ENCODE data around the gene ZBED4. TPM values are rescaled to one million over a fixed set of nuclear protein-coding genes. Genes with fewer than 3 reads are reported as not detected.
"Not testable (repeated sequence)": the region's sequence is repeated elsewhere in the genome, so short reads cannot be mapped to it uniquely, and the experiment has no call there.

Gene ZBED4
- total RNA-seq, 2 donors from 2014 or later, result 9.6 to 17.1 TPM

DNA sequence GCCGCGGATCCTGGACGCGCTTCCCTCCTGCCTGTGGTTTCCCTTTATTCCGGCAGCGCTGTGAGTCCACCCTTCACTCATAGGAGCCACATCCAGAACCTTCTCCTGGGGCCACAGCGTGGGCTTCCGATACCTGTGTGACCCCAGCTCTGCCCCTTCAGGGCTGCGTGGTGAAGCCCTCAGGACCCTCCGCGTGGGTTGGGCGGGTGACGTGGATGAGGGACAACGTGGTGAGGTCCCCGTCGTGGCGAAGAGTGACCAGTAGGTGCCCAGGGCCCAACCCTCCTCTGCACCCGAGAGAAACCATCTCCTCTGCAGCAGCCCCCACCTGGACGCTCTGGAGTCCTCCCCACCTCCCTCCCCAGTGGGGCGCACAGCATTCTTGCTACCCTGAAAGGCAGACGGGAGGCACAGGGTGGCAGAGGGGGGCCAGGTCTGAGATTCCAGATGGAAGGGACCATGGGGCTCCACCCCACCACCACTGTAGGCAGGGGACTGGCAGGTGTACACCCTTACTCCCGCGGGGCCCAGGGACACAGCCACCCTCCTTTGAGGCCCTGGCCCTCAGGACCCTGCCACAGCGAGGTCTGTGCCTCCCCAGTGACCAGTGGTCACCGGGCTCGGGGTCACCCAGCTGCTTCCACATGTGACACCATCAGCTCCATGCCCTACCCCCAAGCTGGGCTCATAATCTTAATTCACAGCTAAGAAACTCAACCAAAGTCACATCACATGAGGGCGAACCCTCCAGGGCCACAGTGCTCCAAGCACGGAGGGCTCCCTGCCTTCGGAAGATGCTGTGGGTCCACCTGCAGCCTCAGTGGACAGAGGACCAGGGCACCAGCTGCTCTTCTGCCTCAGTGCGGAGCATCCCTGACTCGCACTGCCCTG, 3.4 kb upstream of the ZBED4 start:
- intact Hi-C loops (cut with DNase I), result loop anchor here (10.0 kb wide), 1 partner anchor 65 kb away; the partner anchor contains the start of genes ALG12 and CRELD2
- no peak for ATAC-seq

DNA sequence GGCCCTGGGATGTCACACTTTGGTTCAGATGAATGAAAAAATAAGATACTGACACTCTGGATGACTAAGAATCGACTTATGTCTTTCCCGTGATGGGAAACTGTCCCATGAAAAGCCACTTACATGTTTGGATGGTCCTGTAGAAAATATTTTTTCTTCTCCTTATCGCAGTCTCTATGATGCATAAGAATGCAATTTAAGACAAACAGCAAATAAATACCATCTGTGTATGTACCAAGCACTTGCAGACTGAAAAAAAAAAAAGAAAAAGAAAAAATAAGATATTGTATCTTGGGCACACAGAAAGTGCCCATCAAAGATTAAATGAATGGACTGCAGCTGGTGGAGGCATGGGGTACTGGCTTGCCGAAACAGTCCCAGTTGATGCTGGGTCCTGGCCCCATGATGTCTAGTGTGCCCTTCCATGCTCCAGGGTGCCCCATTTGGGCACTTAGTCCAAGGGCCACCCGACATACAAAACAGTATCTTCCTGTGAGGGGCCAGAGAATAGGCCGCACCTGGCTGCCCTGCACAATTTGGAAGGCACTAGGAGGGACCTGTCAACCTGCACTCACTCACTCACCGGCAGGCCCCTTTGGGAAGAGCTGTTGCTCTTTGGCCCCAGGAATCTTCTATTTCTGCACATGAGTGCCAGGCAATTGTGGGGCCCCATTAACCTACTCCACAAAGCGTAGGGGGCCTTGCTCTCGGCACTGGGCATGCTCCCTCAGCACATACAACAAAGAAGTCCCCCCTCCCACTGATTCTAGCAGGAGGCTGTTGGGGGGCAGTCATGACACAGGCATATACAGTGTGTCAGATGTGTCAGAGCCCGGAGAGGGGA, 2.5 kb upstream of the ZBED4 start:
- H3K36me3 ChIP-seq (replicated peaks in 1 of 2; ENCODE audit: insufficient read depth in 1 of 2, low read depth in 2 of 2), result no peaks in the 10 kb centered on the region
- TF ChIP-seq, protein P1, sequence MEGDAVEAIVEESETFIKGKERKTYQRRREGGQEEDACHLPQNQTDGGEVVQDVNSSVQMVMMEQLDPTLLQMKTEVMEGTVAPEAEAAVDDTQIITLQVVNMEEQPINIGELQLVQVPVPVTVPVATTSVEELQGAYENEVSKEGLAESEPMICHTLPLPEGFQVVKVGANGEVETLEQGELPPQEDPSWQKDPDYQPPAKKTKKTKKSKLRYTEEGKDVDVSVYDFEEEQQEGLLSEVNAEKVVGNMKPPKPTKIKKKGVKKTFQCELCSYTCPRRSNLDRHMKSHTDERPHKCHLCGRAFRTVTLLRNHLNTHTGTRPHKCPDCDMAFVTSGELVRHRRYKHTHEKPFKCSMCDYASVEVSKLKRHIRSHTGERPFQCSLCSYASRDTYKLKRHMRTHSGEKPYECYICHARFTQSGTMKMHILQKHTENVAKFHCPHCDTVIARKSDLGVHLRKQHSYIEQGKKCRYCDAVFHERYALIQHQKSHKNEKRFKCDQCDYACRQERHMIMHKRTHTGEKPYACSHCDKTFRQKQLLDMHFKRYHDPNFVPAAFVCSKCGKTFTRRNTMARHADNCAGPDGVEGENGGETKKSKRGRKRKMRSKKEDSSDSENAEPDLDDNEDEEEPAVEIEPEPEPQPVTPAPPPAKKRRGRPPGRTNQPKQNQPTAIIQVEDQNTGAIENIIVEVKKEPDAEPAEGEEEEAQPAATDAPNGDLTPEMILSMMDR (IDR thresholded peaks at IDR 0.05), result no peak
- TF ChIP-seq POLR2A (IDR thresholded peaks at IDR 0.05), result no peak
- peaks cover 48% of the 10 kb centered on the region for H3K4me1 ChIP-seq
- 79 to 87% methylated on average over 6 to 10 of the region's 10 CpGs for WGBS, 2 donors
- no peak overlapping the region for H3K4me3 ChIP-seq
- no peak for ATAC-seq
- DNase-seq, result no peak
- H3K9me3 ChIP-seq, result no peaks in the 10 kb centered on the region
- peaks cover 0 to 18% of the 10 kb centered on the region in 2 donors for H3K27me3 ChIP-seq
- H3K27ac ChIP-seq, result no peak overlapping the region
- intact Hi-C loops (cut with DNase I), result loop anchor here (10.0 kb wide), 1 partner anchor 64 kb away; the partner anchor contains the start of genes ALG12 and CRELD2

More for the DNA sequence above, 3.4 kb upstream of the ZBED4 start:
- Histone ChIP-seq H3K36me3 (replicated peaks in 1 of 2; ENCODE audit: insufficient read depth in 1 of 2, low read depth in 2 of 2) (no peaks in the 10 kb centered on the region), H3K27me3 (peaks cover 0 to 18% of the 10 kb centered on the region in 2 donors), H3K27ac (no peak overlapping the region), H3K9me3 (no peaks in the 10 kb centered on the region), H3K4me3 (no peak overlapping the region), H3K4me1 (peaks cover 39% of the 10 kb centered on the region)
- TF ChIP-seq, protein P1 (IDR thresholded peaks at IDR 0.05), result no peak
- TF ChIP-seq POLR2A (IDR thresholded peaks at IDR 0.05), result no peak
- WGBS, 2 donors, result 41 to 61% methylated on average over 4 to 29 of the region's 31 CpGs
- DNase-seq, result no peak

DNA sequence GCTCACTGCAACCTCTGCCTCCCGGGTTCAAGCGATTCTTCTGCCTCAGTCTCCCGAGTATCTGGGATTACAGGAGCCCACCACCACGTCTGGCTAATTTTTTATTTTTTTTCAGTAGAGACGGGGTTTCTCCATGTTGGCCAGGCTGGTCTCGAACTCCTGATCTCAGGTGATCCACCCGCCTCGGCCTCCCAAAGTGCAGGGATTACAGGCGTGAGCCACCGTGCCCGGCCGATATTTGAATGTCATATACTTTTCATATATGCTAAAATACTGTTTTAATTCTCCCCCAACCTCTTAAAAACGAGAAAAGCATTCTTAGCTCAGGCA, 1.1 kb upstream of the ZBED4 start:
- not testable (repeated sequence) for ATAC-seq; DNase-seq; H3K4me3 ChIP-seq; H3K9me3 ChIP-seq; H3K36me3 ChIP-seq (replicated peaks in 1 of 2; ENCODE audit: insufficient read depth in 1 of 2, low read depth in 2 of 2)
- peaks cover 0 to 18% of the 10 kb centered on the region in 2 donors for H3K27me3 ChIP-seq
- intact Hi-C loops (cut with DNase I), result loop anchor here (10.0 kb wide), 1 partner anchor 62 kb away; the partner anchor contains the start of genes ALG12 and CRELD2
- peak overlapping the region; percentile 95 to 99 (median 98) for H3K27ac ChIP-seq
- 40 to 42% methylated on average over 13 of the region's 13 CpGs for WGBS, 2 donors
- H3K4me1 ChIP-seq, result peaks cover 61% of the 10 kb centered on the region

DNA sequence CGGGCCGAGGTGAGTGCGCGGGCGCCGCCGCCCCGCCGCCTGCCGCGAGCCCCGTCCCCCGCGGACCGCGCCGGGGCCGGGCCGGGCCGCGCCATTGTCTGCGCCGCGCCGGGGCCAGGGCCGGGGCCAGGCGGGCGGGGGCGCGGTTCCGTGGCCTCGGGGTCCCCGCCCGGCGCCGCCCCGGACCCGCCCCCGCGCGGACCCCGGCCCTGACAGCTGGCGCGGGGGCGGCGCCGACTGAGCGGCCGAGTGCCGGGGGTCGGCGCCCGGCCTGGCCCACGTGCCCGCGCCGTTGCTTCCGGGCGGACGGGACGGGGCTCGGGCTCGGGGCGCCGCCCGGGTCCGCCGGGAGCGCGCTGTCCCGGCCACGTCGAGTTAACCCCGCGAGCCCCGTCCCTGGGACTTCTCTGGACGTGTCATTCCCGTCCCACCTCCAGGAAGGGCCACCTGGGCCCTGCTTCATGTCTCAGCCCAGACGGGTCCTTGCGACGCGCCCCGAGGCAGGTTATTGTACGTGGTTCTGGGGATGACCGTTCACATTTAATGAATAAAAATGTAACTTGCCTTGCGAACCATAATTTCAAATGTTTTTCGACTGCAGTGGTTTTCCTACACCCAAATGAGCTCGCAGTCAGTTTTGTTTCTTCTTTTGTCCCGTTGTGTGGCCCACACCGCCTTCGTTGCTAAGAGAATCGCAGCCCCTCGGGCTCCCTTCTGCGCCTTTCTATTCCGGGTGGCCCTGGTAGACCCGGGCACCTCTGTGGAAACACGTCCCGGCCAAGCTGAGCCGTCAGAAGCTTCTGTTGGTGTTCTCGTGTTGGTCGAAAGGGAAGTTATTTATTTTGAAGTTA, 562 bp downstream of the ZBED4 start:
- Histone ChIP-seq H3K27me3 (peaks cover 0 to 3% of the 10 kb centered on the region in 2 donors), H3K27ac (peak overlapping the region; percentile 58 to 85 (median 66)), H3K36me3 (replicated peaks in 1 of 2; ENCODE audit: insufficient read depth in 1 of 2, low read depth in 2 of 2) (no peaks in the 10 kb centered on the region), H3K4me3 (peak overlapping the region in 1 of 2 donors; percentile 6), H3K4me1 (peaks cover 56% of the 10 kb centered on the region), H3K9me3 (no peaks in the 10 kb centered on the region)
- intact Hi-C loops (cut with DNase I), result loop anchor here (10.0 kb wide), 1 partner anchor 61 kb away; the partner anchor contains the start of genes ALG12 and CRELD2
- 1 to 2% methylated on average over 35 to 54 of the region's 101 CpGs for WGBS, 2 donors
- DNase-seq (peak; percentile 35 to 51 (median 50)), ATAC-seq (peak; percentile 3)
- peak in 1 of 3 donors; percentile 34 for TF ChIP-seq POLR2A (IDR thresholded peaks at IDR 0.05)
- TF ChIP-seq, protein P1 (IDR thresholded peaks at IDR 0.05), result no peak

Data from body of pancreas (tissue), 4 donors.